ENCODE data around the gene C4B. TPM values are rescaled to one million over a fixed set of nuclear protein-coding genes. Genes with fewer than 3 reads are reported as not detected.
"Not testable (repeated sequence)": the region's sequence is repeated elsewhere in the genome, so short reads cannot be mapped to it uniquely, and the experiment has no call there.

The C4B gene
- polyA plus RNA-seq, 6 donors from 2014 or later, result 0.60 to 1.0 TPM; not detected in 4

GRCh38 chr6:32046450-32047083, 32.0 kb downstream of the C4B start:
- H3K27me3 Mint-ChIP-seq, result peaks cover 0 to 5% (median 0%) of the 10 kb centered on the region in 3 donors
- H3K36me3 Mint-ChIP-seq, result no peaks in the 10 kb centered on the region
- no peak overlapping the region for H3K27ac Mint-ChIP-seq
- no peak for DNase-seq
- no peak for ATAC-seq (ENCODE audit: low read depth in 2 of 2)
- no peaks in the 10 kb centered on the region for H3K9me3 Mint-ChIP-seq
- H3K4me1 Mint-ChIP-seq, result peaks cover 5 to 7% (median 5%) of the 10 kb centered on the region in 3 donors
- no peak overlapping the region for H3K4me3 Mint-ChIP-seq

- H3K4me1 Mint-ChIP-seq, result peaks cover 5 to 7% (median 5%) of the 10 kb centered on the region in 3 donors
- no peak overlapping the region for H3K27ac Mint-ChIP-seq
- peaks cover 0 to 5% (median 0%) of the 10 kb centered on the region in 3 donors for H3K27me3 Mint-ChIP-seq
- DNase-seq (no peak), ATAC-seq (ENCODE audit: low read depth in 2 of 2) (no peak)
- H3K9me3 Mint-ChIP-seq, result no peaks in the 10 kb centered on the region
- H3K4me3 Mint-ChIP-seq, result no peak overlapping the region
- H3K36me3 Mint-ChIP-seq, result no peaks in the 10 kb centered on the region
Observed at GRCh38 chr6:32047084-32047478, 32.5 kb downstream of the C4B start.

- Mint-ChIP-seq H3K4me3 (no peak overlapping the region), H3K4me1 (peaks cover 5 to 7% (median 5%) of the 10 kb centered on the region in 3 donors), H3K9me3 (no peaks in the 10 kb centered on the region), H3K36me3 (no peaks in the 10 kb centered on the region), H3K27ac (no peak overlapping the region), H3K27me3 (peaks cover 0 to 5% (median 0%) of the 10 kb centered on the region in 3 donors)
- DNase-seq (no peak), ATAC-seq (ENCODE audit: low read depth in 2 of 2) (no peak)
Observed at GRCh38 chr6:32047539-32047854, 32.9 kb downstream of the C4B start.

- H3K4me3 Mint-ChIP-seq, result no peak overlapping the region
- peaks cover 0 to 5% (median 0%) of the 10 kb centered on the region in 3 donors for H3K27me3 Mint-ChIP-seq
- peaks cover 5 to 7% (median 5%) of the 10 kb centered on the region in 3 donors for H3K4me1 Mint-ChIP-seq
- H3K9me3 Mint-ChIP-seq, result no peaks in the 10 kb centered on the region
- DNase-seq (peak; percentile 49), ATAC-seq (ENCODE audit: low read depth in 2 of 2) (peak; percentile 73 to 85)
- H3K36me3 Mint-ChIP-seq, result no peaks in the 10 kb centered on the region
- H3K27ac Mint-ChIP-seq, result peak overlapping the region in 1 of 6 donors; percentile 57
Observed at GRCh38 chr6:32047855-32048766, 33.5 kb downstream of the C4B start.

GRCh38 chr6:32049149-32049548, 34.6 kb downstream of the C4B start:
- H3K27ac Mint-ChIP-seq, result peak overlapping the region in 1 of 6 donors; percentile 69

GRCh38 chr6:32049736-32050135, 35.1 kb downstream of the C4B start:
- H3K27me3 Mint-ChIP-seq, result peaks cover 5 to 12% (median 10%) of the 10 kb centered on the region in 3 donors
- not testable (repeated sequence) for H3K9me3 Mint-ChIP-seq; H3K4me3 Mint-ChIP-seq; H3K27ac Mint-ChIP-seq; H3K4me1 Mint-ChIP-seq; DNase-seq; ATAC-seq (ENCODE audit: low read depth in 2 of 2); H3K36me3 Mint-ChIP-seq

More at GRCh38 chr6:32049149-32049548, 34.6 kb downstream of the C4B start:
- H3K27me3 Mint-ChIP-seq; ATAC-seq (ENCODE audit: low read depth in 2 of 2); DNase-seq; H3K9me3 Mint-ChIP-seq; H3K4me1 Mint-ChIP-seq; H3K4me3 Mint-ChIP-seq; H3K36me3 Mint-ChIP-seq: not testable (repeated sequence)

GRCh38 chr6:32050562-32050961, 36.0 kb downstream of the C4B start:
- peak overlapping the region in 1 of 6 donors; percentile 8 for H3K27ac Mint-ChIP-seq
- DNase-seq, result no peak
- H3K4me3 Mint-ChIP-seq, result no peak overlapping the region
- no peak for ATAC-seq (ENCODE audit: low read depth in 2 of 2)
- no peaks in the 10 kb centered on the region for H3K36me3 Mint-ChIP-seq
- peaks cover 5 to 7% (median 5%) of the 10 kb centered on the region in 3 donors for H3K4me1 Mint-ChIP-seq
- peaks cover 8 to 16% (median 10%) of the 10 kb centered on the region in 3 donors for H3K27me3 Mint-ChIP-seq
- H3K9me3 Mint-ChIP-seq, result no peaks in the 10 kb centered on the region

GRCh38 chr6:32052626-32053025, 38.0 kb downstream of the C4B start:
- ATAC-seq (ENCODE audit: low read depth in 2 of 2); H3K9me3 Mint-ChIP-seq; H3K36me3 Mint-ChIP-seq; DNase-seq; H3K4me3 Mint-ChIP-seq; H3K4me1 Mint-ChIP-seq; H3K27ac Mint-ChIP-seq: not testable (repeated sequence)
- peaks cover 8 to 31% (median 19%) of the 10 kb centered on the region in 3 donors for H3K27me3 Mint-ChIP-seq

- H3K27me3 Mint-ChIP-seq, result peaks cover 8 to 38% (median 24%) of the 10 kb centered on the region in 3 donors
- not testable (repeated sequence) for DNase-seq; ATAC-seq (ENCODE audit: low read depth in 2 of 2); H3K4me3 Mint-ChIP-seq; H3K9me3 Mint-ChIP-seq; H3K36me3 Mint-ChIP-seq; H3K4me1 Mint-ChIP-seq; H3K27ac Mint-ChIP-seq
Observed at GRCh38 chr6:32053314-32053713, 38.7 kb downstream of the C4B start.

GRCh38 chr6:32055756-32056155, 41.2 kb downstream of the C4B start:
- ATAC-seq (ENCODE audit: low read depth in 2 of 2), result not testable (repeated sequence)
- peaks cover 12 to 38% (median 31%) of the 10 kb centered on the region in 3 donors for H3K27me3 Mint-ChIP-seq

GRCh38 chr6:32056254-32056653, 41.7 kb downstream of the C4B start:
- DNase-seq (no peak), ATAC-seq (ENCODE audit: low read depth in 2 of 2) (no peak)
- Mint-ChIP-seq H3K4me1 (no peaks in the 10 kb centered on the region), H3K27ac (no peak overlapping the region), H3K9me3 (no peaks in the 10 kb centered on the region), H3K36me3 (no peaks in the 10 kb centered on the region), H3K27me3 (peaks cover 12 to 38% (median 31%) of the 10 kb centered on the region in 3 donors), H3K4me3 (no peak overlapping the region)

More at GRCh38 chr6:32055756-32056155, 41.2 kb downstream of the C4B start:
- not testable (repeated sequence) for DNase-seq, H3K4me3 Mint-ChIP-seq, H3K27ac Mint-ChIP-seq, H3K4me1 Mint-ChIP-seq, H3K36me3 Mint-ChIP-seq, H3K9me3 Mint-ChIP-seq

- Mint-ChIP-seq H3K27ac (peak overlapping the region in 1 of 6 donors; percentile 15), H3K4me3 (no peak overlapping the region), H3K4me1 (no peaks in the 10 kb centered on the region), H3K27me3 (peaks cover 12 to 38% (median 31%) of the 10 kb centered on the region in 3 donors), H3K9me3 (no peaks in the 10 kb centered on the region), H3K36me3 (no peaks in the 10 kb centered on the region)
- no peak for DNase-seq
- ATAC-seq (ENCODE audit: low read depth in 2 of 2), result no peak
Observed at GRCh38 chr6:32057966-32058365, 43.4 kb downstream of the C4B start.

GRCh38 chr6:32058511-32058963, 43.9 kb downstream of the C4B start:
- ATAC-seq (ENCODE audit: low read depth in 2 of 2) (no peak), DNase-seq (no peak)
- Mint-ChIP-seq H3K27me3 (peaks cover 12 to 38% (median 31%) of the 10 kb centered on the region in 3 donors), H3K9me3 (no peaks in the 10 kb centered on the region), H3K36me3 (no peaks in the 10 kb centered on the region), H3K4me3 (no peak overlapping the region), H3K27ac (peak overlapping the region in 1 of 6 donors; percentile 69), H3K4me1 (no peaks in the 10 kb centered on the region)
